Liver (tissue), 9 donors: Measurements from ENCODE around the gene GDPD5. TPM values are rescaled to one million over a fixed set of nuclear protein-coding genes. Genes with fewer than 3 reads are reported as not detected.

ENCODE experiments used
- DNase-seq: peaks from one replicate; pipeline ENCODE4 v3.0.0-alpha.2; 2017; ENCODE audit warnings: low spot score
- H3K27ac ChIP-seq, 2 donors: one replicate each; pipeline ENCODE4 v1.7.0; 2013; ENCODE audit warnings: inconsistent platforms in 2 of 2, low read length in 2 of 2, control low read depth in 1 of 2, low read depth in 1 of 2, mild to moderate bottlenecking in 1 of 2
- H3K27me3 ChIP-seq, 4 donors: one replicate each; pipeline versions ENCODE4 v1.6.1 to v1.7.0; 2013; ENCODE audit warnings: low read length in 3 of 4, inconsistent platforms in 1 of 4, mild to moderate bottlenecking in 1 of 4, moderate library complexity in 1 of 4; ENCODE audit not compliant: control insufficient read depth in 4 of 4, insufficient read depth in 4 of 4
- H3K36me3 ChIP-seq, 4 donors: one replicate each; pipeline versions ENCODE4 v1.6.1 to v1.7.0; 2013; ENCODE audit warnings: low read length in 3 of 4, mild to moderate bottlenecking in 3 of 4, low read depth in 1 of 4, moderate library complexity in 1 of 4; ENCODE audit not compliant: control insufficient read depth in 4 of 4, insufficient read depth in 3 of 4
- H3K4me1 ChIP-seq, 4 donors: one replicate each; pipeline versions ENCODE4 v1.6.1 to v1.7.0; 2013; ENCODE audit warnings: low read length in 3 of 4, mild to moderate bottlenecking in 3 of 4, moderate library complexity in 1 of 4; ENCODE audit not compliant: control insufficient read depth in 4 of 4, insufficient read depth in 4 of 4
- H3K4me3 ChIP-seq, 3 donors: one replicate each; pipeline versions ENCODE4 v1.6.1 to v1.7.0; 2013; ENCODE audit warnings: low read length in 3 of 3, control low read depth in 1 of 3, low read depth in 1 of 3, mild to moderate bottlenecking in 1 of 3
- H3K9ac ChIP-seq, 2 donors: one replicate each; pipeline ENCODE4 v1.7.0; 2013; ENCODE audit warnings: low read length in 2 of 2, mild to moderate bottlenecking in 2 of 2, moderate library complexity in 2 of 2, control low read depth in 1 of 2, low read depth in 1 of 2
- H3K9me3 ChIP-seq, 4 donors: one replicate each; pipeline versions ENCODE4 v1.6.1 to v1.7.0; 2013; ENCODE audit warnings: low read length in 3 of 4; ENCODE audit not compliant: control insufficient read depth in 4 of 4
- FOXA1 ChIP-seq: IDR thresholded peaks from 2 replicates; pipeline ENCODE4 v1.6.1; 2016; ENCODE audit warnings: antibody characterized with exemption
- FOXA2 ChIP-seq: IDR thresholded peaks from 2 replicates; pipeline ENCODE4 v1.6.1; 2016; ENCODE audit warnings: antibody characterized with exemption
- GABPA ChIP-seq, 2 donors: IDR thresholded peaks in 1 of 2; conservative IDR thresholded peaks in 1 of 2; 2 replicates each; pipeline ENCODE4 v1.6.1; 2016; ENCODE audit warnings: antibody characterized with exemption in 2 of 2, mild to moderate bottlenecking in 1 of 2, moderate library complexity in 1 of 2
- HNF4G ChIP-seq: IDR thresholded peaks from 2 replicates; pipeline ENCODE4 v1.6.1; 2016; ENCODE audit warnings: antibody characterized with exemption
- JUND ChIP-seq, 2 donors: IDR thresholded peaks; 2 replicates each; pipeline ENCODE4 v1.6.1; 2016; ENCODE audit warnings: antibody characterized with exemption in 2 of 2
- NR2F2 ChIP-seq: IDR thresholded peaks from 2 replicates; pipeline ENCODE4 v1.6.1; 2016; ENCODE audit warnings: antibody characterized with exemption
- RAD21 ChIP-seq, 2 donors: IDR thresholded peaks; 2 replicates each; pipeline ENCODE4 v1.6.1; 2016; ENCODE audit warnings: antibody characterized with exemption in 2 of 2, mild to moderate bottlenecking in 2 of 2
- SP1 ChIP-seq: IDR thresholded peaks from 2 replicates; pipeline ENCODE4 v1.6.1; 2018; ENCODE audit warnings: antibody characterized with exemption, mild to moderate bottlenecking
- TAF1 ChIP-seq: conservative IDR thresholded peaks from 2 replicates; pipeline ENCODE4 v1.6.1; 2016; ENCODE audit warnings: antibody characterized with exemption, mild to moderate bottlenecking
- YY1 ChIP-seq: IDR thresholded peaks from 2 replicates; pipeline ENCODE4 v1.6.1; 2016; ENCODE audit warnings: antibody characterized with exemption, mild to moderate bottlenecking
- WGBS: extraction: QIAGEN DNeasy Blood & Tissue Kit; methylation state at CpG from one replicate; pipeline ENCODE4 v1.1.7; 2013; 5-methylcytosine and 5-hydroxymethylcytosine counted together
- polyA plus RNA-seq, 2 donors: library from polyadenylated mRNA; stranded (reverse) in 1 of 2; unstranded in 1 of 2; fragments of 200-250 nt in 1 of 2; fragments of >200 nt in 1 of 2; fragmentation: Nextera tagmentation in 1 of 2; extraction: Ambion mirVana in 1 of 2; gene quantifications; one replicate each; pipeline versions ENCODE4 v1.2.1 to v1.2.3, GENCODE V29; 2013 to 2015
- total RNA-seq, 2 donors: library from RNA; depleted of rRNA; stranded (reverse); fragments of >200 nt; gene quantifications; one replicate each; pipeline ENCODE4 v1.2.3, GENCODE V29; 2014
- TF ChIP-seq, protein P1 (sequence below): IDR thresholded peaks from 2 replicates; pipeline ENCODE4 v1.6.1; 2016; ENCODE audit warnings: antibody characterized with exemption
- TF ChIP-seq, protein P2 (sequence below): IDR thresholded peaks from 2 replicates; pipeline ENCODE4 v1.6.1; 2016; ENCODE audit warnings: antibody characterized with exemption
- TF ChIP-seq, protein P3 (sequence below): IDR thresholded peaks from 2 replicates; pipeline ENCODE4 v1.6.1; 2016; ENCODE audit warnings: antibody characterized with exemption, mild to moderate bottlenecking
- donor health status: healthy.
- donor health status: healthy.
- donor health status: healthy.
- donor health status: healthy.
- donor health status: healthy.

Gene GDPD5
- total and polyA plus RNA-seq, 4 donors: 3.0 to 22.8 (median 4.2) TPM

DNA sequence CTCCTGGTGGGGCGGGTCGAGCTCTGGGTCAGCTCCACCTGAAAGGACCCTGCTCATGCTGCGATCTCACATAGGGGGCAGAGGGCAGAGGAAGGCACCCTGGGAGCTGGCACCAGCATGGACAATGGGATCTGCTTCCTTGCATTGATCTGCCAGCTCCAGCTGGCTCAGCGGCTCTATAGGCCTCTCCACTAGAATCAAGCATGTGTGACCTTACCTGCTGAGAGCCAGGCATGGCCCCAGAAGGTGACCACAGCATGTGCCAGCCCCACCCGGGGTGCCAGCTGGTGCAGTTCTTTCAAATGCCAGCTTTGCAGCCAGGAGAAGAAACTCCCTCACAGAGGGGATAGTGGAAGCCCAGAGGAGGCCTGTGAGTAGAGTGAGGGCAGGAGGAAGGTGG, 70.8 kb downstream of the GDPD5 start:
- H3K9ac ChIP-seq: no peak overlapping the region
- 69% methylated on average over 5 of the region's 5 CpGs for WGBS
- no peaks in the 10 kb centered on the region for H3K27me3 ChIP-seq
- no peaks in the 10 kb centered on the region for H3K4me1 ChIP-seq
- no peak for DNase-seq
- no peak overlapping the region for H3K4me3 ChIP-seq
- no peaks in the 10 kb centered on the region for H3K36me3 ChIP-seq
- no peak overlapping the region for H3K27ac ChIP-seq
- TF ChIP-seq HNF4G: no peak
- no peak for TF ChIP-seq JUND (IDR thresholded peaks at IDR 0.05)
- no peak for TF ChIP-seq FOXA1
- TF ChIP-seq, protein P1, sequence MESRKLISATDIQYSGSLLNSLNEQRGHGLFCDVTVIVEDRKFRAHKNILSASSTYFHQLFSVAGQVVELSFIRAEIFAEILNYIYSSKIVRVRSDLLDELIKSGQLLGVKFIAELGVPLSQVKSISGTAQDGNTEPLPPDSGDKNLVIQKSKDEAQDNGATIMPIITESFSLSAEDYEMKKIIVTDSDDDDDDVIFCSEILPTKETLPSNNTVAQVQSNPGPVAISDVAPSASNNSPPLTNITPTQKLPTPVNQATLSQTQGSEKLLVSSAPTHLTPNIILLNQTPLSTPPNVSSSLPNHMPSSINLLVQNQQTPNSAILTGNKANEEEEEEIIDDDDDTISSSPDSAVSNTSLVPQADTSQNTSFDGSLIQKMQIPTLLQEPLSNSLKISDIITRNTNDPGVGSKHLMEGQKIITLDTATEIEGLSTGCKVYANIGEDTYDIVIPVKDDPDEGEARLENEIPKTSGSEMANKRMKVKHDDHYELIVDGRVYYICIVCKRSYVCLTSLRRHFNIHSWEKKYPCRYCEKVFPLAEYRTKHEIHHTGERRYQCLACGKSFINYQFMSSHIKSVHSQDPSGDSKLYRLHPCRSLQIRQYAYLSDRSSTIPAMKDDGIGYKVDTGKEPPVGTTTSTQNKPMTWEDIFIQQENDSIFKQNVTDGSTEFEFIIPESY: no peak
- no peak for TF ChIP-seq NR2F2
- TF ChIP-seq TAF1: no peak
- TF ChIP-seq SP1: no peak
- no peak for TF ChIP-seq GABPA (IDR thresholded peaks at IDR 0.05 in 1 of 2, conservative IDR thresholded peaks at IDR 0.05 in 1 of 2)
- no peak for TF ChIP-seq YY1
- TF ChIP-seq FOXA2: no peak
- no peaks in the 10 kb centered on the region for H3K9me3 ChIP-seq

DNA sequence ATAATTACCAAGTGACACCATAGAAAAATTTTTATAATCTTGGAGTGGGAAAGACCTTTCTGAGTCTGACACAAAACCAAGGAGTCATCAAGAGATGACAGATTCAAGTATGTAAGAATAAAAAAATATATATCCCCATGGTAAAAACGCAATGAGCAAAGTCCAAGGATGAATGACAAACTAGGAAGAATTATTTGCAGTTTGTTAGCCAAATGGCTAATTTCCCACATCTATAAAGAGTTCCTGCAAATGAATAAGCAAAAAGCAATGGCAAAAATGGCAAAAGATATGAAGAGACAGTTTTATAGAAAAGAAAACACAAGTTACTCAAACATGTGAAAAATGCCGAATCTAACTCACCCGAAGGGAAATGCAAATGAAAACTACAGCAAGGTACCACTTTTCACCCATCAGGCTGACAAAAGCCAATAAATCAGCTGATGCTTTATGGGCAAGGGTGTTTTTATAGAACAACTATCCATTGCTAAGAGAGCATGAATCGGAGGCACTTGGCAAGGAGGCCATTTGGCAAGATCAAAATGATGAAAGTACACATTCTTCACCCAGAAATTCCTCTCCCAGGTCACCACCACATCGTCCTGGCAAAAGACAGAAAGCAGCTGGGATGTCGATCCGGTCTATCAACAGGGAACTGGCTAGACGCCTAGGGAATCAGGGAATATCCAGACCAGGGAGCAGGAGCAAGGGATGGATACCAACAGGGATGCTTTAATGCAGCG, 71.7 kb downstream of the GDPD5 start:
- TF ChIP-seq JUND (IDR thresholded peaks at IDR 0.05) (no peak), RAD21 (IDR thresholded peaks at IDR 0.05) (no peak), FOXA2 (no peak)
- TF ChIP-seq, protein P2, sequence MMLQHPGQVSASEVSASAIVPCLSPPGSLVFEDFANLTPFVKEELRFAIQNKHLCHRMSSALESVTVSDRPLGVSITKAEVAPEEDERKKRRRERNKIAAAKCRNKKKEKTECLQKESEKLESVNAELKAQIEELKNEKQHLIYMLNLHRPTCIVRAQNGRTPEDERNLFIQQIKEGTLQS: no peak
- TF ChIP-seq, protein P3, sequence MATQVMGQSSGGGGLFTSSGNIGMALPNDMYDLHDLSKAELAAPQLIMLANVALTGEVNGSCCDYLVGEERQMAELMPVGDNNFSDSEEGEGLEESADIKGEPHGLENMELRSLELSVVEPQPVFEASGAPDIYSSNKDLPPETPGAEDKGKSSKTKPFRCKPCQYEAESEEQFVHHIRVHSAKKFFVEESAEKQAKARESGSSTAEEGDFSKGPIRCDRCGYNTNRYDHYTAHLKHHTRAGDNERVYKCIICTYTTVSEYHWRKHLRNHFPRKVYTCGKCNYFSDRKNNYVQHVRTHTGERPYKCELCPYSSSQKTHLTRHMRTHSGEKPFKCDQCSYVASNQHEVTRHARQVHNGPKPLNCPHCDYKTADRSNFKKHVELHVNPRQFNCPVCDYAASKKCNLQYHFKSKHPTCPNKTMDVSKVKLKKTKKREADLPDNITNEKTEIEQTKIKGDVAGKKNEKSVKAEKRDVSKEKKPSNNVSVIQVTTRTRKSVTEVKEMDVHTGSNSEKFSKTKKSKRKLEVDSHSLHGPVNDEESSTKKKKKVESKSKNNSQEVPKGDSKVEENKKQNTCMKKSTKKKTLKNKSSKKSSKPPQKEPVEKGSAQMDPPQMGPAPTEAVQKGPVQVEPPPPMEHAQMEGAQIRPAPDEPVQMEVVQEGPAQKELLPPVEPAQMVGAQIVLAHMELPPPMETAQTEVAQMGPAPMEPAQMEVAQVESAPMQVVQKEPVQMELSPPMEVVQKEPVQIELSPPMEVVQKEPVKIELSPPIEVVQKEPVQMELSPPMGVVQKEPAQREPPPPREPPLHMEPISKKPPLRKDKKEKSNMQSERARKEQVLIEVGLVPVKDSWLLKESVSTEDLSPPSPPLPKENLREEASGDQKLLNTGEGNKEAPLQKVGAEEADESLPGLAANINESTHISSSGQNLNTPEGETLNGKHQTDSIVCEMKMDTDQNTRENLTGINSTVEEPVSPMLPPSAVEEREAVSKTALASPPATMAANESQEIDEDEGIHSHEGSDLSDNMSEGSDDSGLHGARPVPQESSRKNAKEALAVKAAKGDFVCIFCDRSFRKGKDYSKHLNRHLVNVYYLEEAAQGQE: no peak
- H3K27ac ChIP-seq: no peak overlapping the region
- no peak overlapping the region for H3K9ac ChIP-seq
- no peaks in the 10 kb centered on the region for H3K4me1 ChIP-seq
- no peaks in the 10 kb centered on the region for H3K36me3 ChIP-seq
- no peaks in the 10 kb centered on the region for H3K9me3 ChIP-seq
- H3K27me3 ChIP-seq: no peaks in the 10 kb centered on the region
- no peak for DNase-seq
- H3K4me3 ChIP-seq: no peak overlapping the region
- 56% methylated on average over 9 of the region's 9 CpGs for WGBS
